Thoracic aorta (tissue), 2 donors: ENCODE results near the gene FAT1. TPM values are rescaled to one million over a fixed set of nuclear protein-coding genes. Genes with fewer than 3 reads are reported as not detected.

Source experiments
- ATAC-seq: fragments of 150-250 bp; one replicate; pipeline ENCODE4 v1.8.0; 2017; ENCODE audit warnings: low read depth; ENCODE audit not compliant: insufficient number of reproducible peaks, low FRiP score
- DNase-seq: peaks from one replicate; pipeline ENCODE4 v3.0.0-alpha.2; 2020; ENCODE audit warnings: low spot score
- H3K27ac ChIP-seq, 2 donors: fragments of 200-600 bp; sonication (generic); 1 replicate in 1 of 2; 2 replicates in 1 of 2; pipeline ENCODE4 v1.5.1; 2016; ENCODE audit warnings: mild to moderate bottlenecking in 2 of 2, moderate library complexity in 2 of 2
- H3K27me3 ChIP-seq: fragments of 200-600 bp; sonication (generic); replicated peaks from 2 replicates; pipeline ENCODE4 v1.6.0; 2016; ENCODE audit warnings: mild to moderate bottlenecking; ENCODE audit not compliant: insufficient read depth
- H3K36me3 ChIP-seq: fragments of 200-600 bp; sonication (generic); one replicate; pipeline ENCODE4 v1.5.1; 2016
- H3K4me1 ChIP-seq, 2 donors: fragments of 200-600 bp; sonication (generic); 1 replicate in 1 of 2; 2 replicates in 1 of 2; pipeline versions ENCODE4 v1.5.1 to v1.6.0; 2016; ENCODE audit warnings: low read depth in 2 of 2, mild to moderate bottlenecking in 1 of 2; ENCODE audit not compliant: control insufficient read depth in 1 of 2
- H3K4me3 ChIP-seq: fragments of 200-600 bp; sonication (generic); 2 replicates; pipeline ENCODE4 v1.5.1; 2016; ENCODE audit warnings: mild to moderate bottlenecking
- H3K9me3 ChIP-seq: fragments of 200-600 bp; sonication (generic); 2 replicates; pipeline ENCODE4 v1.5.1; 2016
- CTCF ChIP-seq: fragments of 200-600 bp; sonication (generic); IDR thresholded peaks from one replicate; pipeline ENCODE4 v1.5.1; 2019; ENCODE audit warnings: antibody characterized with exemption
- total RNA-seq, 2 donors: library from RNA; depleted of rRNA; stranded (reverse); fragments of >200 nt; gene quantifications; one replicate each; pipeline versions ENCODE4 v1.1.0 to v1.2.3, GENCODE V29; 2016

Gene FAT1
- total RNA-seq, 2 donors from 2014 or later: 106 to 117 TPM

GRCh38 chr4:186733778-186734177 is 10.1 kb upstream of the FAT1 start:
- no peak for DNase-seq
- Histone ChIP-seq H3K4me1 (peaks cover 0 to 3% of the 10 kb centered on the region in 2 donors), H3K4me3 (no peak overlapping the region), H3K27ac (no peak overlapping the region), H3K27me3 (no peaks in the 10 kb centered on the region), H3K36me3 (no peaks in the 10 kb centered on the region), H3K9me3 (no peaks in the 10 kb centered on the region)
- ATAC-seq: no peak
- no peak for TF ChIP-seq CTCF

GRCh38 chr4:186730621-186731020 is 7.0 kb upstream of the FAT1 start:
- DNase-seq (no peak), ATAC-seq (no peak)
- Histone ChIP-seq H3K4me1 (peaks cover 0 to 14% of the 10 kb centered on the region in 2 donors), H3K27ac (no peak overlapping the region), H3K36me3 (no peaks in the 10 kb centered on the region), H3K27me3 (no peaks in the 10 kb centered on the region), H3K9me3 (no peaks in the 10 kb centered on the region), H3K4me3 (no peak overlapping the region)
- TF ChIP-seq CTCF: no peak

- no peaks in the 10 kb centered on the region for H3K9me3 ChIP-seq
- no peaks in the 10 kb centered on the region for H3K27me3 ChIP-seq
- ATAC-seq (no peak), DNase-seq (no peak)
- no peak overlapping the region for H3K27ac ChIP-seq
- H3K4me3 ChIP-seq: no peak overlapping the region
- H3K4me1 ChIP-seq: peaks cover 0 to 14% of the 10 kb centered on the region in 2 donors
- TF ChIP-seq CTCF: no peak
- H3K36me3 ChIP-seq: no peaks in the 10 kb centered on the region
Measured at GRCh38 chr4:186729856-186730255, 6.2 kb upstream of the FAT1 start.

GRCh38 chr4:186728631-186729271 is 5.1 kb upstream of the FAT1 start:
- DNase-seq (no peak), ATAC-seq (no peak)
- Histone ChIP-seq H3K36me3 (no peaks in the 10 kb centered on the region), H3K4me3 (no peak overlapping the region), H3K9me3 (no peaks in the 10 kb centered on the region), H3K27ac (no peak overlapping the region), H3K4me1 (peaks cover 0 to 14% of the 10 kb centered on the region in 2 donors), H3K27me3 (no peaks in the 10 kb centered on the region)
- TF ChIP-seq CTCF: no peak

GRCh38 chr4:186727977-186728519 is 4.4 kb upstream of the FAT1 start:
- Histone ChIP-seq H3K27ac (no peak overlapping the region), H3K9me3 (no peaks in the 10 kb centered on the region), H3K36me3 (no peaks in the 10 kb centered on the region), H3K4me3 (peak overlapping the region; percentile 80), H3K27me3 (no peaks in the 10 kb centered on the region), H3K4me1 (peaks cover 0 to 14% of the 10 kb centered on the region in 2 donors)
- ATAC-seq: no peak
- no peak for TF ChIP-seq CTCF
- DNase-seq: no peak
